HCT116 (cell line): ENCODE results near the gene AKIRIN2.

ENCODE experiments used
- ATF3 ChIP-seq: IDR thresholded peaks from 2 replicates; pipeline ENCODE4 v1.6.1; 2012
- CEBPB ChIP-seq: IDR thresholded peaks from 2 replicates; pipeline ENCODE4 v1.6.1; 2012; ENCODE audit warnings: low read depth
- CTCF ChIP-seq, 3 experiments: fragments of 200-600 bp in 1 of 3; sonication (generic) in 1 of 3; IDR thresholded peaks in 2 of 3; conservative IDR thresholded peaks in 1 of 3; 2 replicates each; pipeline ENCODE4 v1.5.1; 2012 to 2017; ENCODE audit warnings: low read depth in 2 of 3, low read length in 2 of 3, antibody characterized with exemption in 1 of 3, borderline replicate concordance in 1 of 3, control low read depth in 1 of 3, mild to moderate bottlenecking in 1 of 3, mixed read lengths in 1 of 3, mixed run types in 1 of 3, moderate library complexity in 1 of 3; ENCODE audit not compliant: insufficient read depth in 1 of 3
- EZH2 ChIP-seq: fragments of 200-600 bp; sonication (generic); IDR thresholded peaks from 2 replicates; pipeline ENCODE4 v1.6.1; 2017; ENCODE audit warnings: antibody characterized with exemption, mixed run types
- EZH2phosphoT487 ChIP-seq: fragments of 200-600 bp; IDR thresholded peaks from 2 replicates; pipeline ENCODE4 v1.6.1; 2018; ENCODE audit warnings: antibody characterized with exemption, borderline replicate concordance
- JUND ChIP-seq: IDR thresholded peaks from 2 replicates; pipeline ENCODE4 v1.6.1; 2012
- RAD21 ChIP-seq: IDR thresholded peaks from 2 replicates; pipeline ENCODE4 v1.6.1; 2012; ENCODE audit warnings: low read depth, mild to moderate bottlenecking
- REST ChIP-seq: IDR thresholded peaks from 2 replicates; pipeline ENCODE4 v1.6.1; 2012; ENCODE audit warnings: low read depth
- SIN3A ChIP-seq: IDR thresholded peaks from 2 replicates; pipeline ENCODE4 v1.6.1; 2012; ENCODE audit warnings: low read depth
- SP1 ChIP-seq: IDR thresholded peaks from 2 replicates; pipeline ENCODE4 v1.6.1; 2012; ENCODE audit warnings: low read depth
- YY1 ChIP-seq: IDR thresholded peaks from 2 replicates; pipeline ENCODE4 v1.6.1; 2011; ENCODE audit warnings: low read length, low read depth, moderate library complexity, mild to moderate bottlenecking; ENCODE audit not compliant: insufficient replicate concordance; ENCODE audit errors: extremely low read depth
- ZBTB33 ChIP-seq: IDR thresholded peaks from 2 replicates; pipeline ENCODE4 v1.6.1; 2011; ENCODE audit warnings: mild to moderate bottlenecking, low read length, moderate library complexity; ENCODE audit not compliant: insufficient replicate concordance; ENCODE audit errors: extremely low read depth
- ZNF274 ChIP-seq: fragments of 200-500 bp; sonication (Bioruptor generic); IDR thresholded peaks from 2 replicates; pipeline ENCODE4 v1.6.1; 2014; ENCODE audit warnings: mild to moderate bottlenecking, low read depth, low read length, inconsistent platforms

GRCh38 chr6:87654875-87655454, 47.1 kb downstream of the AKIRIN2 start:
- TF ChIP-seq REST (no peak), CTCF (IDR thresholded peaks at IDR 0.05 in 2 of 3, conservative IDR thresholded peaks at IDR 0.05 in 1 of 3; ENCODE audit: borderline replicate concordance in 1 of 3, insufficient read depth in 1 of 3, low read depth in 2 of 3, low read length in 2 of 3) (no peak), JUND (no peak), RAD21 (no peak), YY1 (no peak), SIN3A (no peak), EZH2phosphoT487 (no peak), ZBTB33 (no peak), ZNF274 (no peak), SP1 (no peak), EZH2 (no peak), CEBPB (no peak), ATF3 (no peak)
